ENCODE measurements around the gene STARD13.
A peak's percentile ranks its signal among the peaks of the same experiment; 100 is the strongest.

STARD13 gene

GRCh38 chr13:33146843-33147611 lies 138.5 kb downstream of the STARD13 start:
- DNase-seq (ENCODE audit: low read depth): no peak

DNA sequence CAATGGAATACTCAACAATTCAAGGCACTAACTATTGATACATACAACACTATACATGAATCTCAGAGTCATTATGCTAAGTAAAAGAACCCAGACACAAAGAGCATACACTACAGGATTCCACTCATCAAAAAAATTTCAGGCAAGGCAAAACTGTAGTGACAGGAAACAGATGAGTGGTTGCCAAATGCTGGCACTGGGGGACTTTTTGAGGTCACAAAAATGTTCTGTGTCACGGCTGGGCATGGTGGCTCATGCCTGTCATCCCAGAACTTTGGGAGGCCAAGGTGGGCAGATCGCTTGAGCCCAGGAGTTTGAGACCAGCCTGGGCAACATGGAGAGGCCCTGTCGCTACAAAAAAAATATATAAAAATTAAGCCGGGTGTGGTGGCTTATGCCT lies 139.9 kb downstream of the STARD13 start:
- no peak for DNase-seq (ENCODE audit: low read depth)

GRCh38 chr13:33144358-33144784 lies 141.2 kb downstream of the STARD13 start:
- no peak for DNase-seq (ENCODE audit: low read depth)

DNA sequence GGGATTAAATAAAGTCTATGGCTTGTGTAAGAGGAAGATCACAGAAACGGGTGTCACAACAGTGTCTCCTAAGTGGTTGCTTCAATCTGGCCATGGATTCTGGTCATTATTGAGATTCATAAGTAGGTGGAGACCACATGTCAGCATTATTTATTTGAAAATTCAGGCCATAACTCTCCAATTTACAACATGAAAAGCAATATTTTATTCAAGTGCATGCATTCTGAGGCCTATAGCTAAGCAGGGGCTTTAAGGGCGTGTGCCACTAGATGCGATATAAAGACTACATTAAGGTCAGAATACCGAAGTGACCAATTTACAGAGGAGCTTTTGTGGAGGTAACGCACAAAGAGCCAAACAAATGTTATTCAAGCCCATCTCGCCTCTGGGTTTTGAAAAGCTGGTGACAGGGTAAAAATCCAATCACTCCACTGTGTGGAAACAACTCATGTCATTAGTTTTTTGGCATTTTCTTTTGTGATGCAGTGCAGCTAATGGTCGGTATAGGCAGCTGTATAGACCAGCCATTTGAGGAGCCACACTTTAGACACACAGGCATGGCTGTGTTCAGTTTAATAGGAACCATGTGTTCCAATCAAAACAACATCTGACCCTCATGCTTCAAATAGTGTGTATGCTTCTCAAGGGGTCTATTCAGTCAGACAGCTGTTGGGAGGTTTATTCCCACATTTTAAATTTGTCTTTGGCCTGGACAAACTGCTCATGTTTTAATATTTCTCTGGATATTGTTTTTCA lies 145.6 kb downstream of the STARD13 start:
- DNase-seq (ENCODE audit: low read depth): no peak

GRCh38 chr13:33139184-33139583 lies 146.4 kb downstream of the STARD13 start:
- DNase-seq (ENCODE audit: low read depth): no peak

DNA sequence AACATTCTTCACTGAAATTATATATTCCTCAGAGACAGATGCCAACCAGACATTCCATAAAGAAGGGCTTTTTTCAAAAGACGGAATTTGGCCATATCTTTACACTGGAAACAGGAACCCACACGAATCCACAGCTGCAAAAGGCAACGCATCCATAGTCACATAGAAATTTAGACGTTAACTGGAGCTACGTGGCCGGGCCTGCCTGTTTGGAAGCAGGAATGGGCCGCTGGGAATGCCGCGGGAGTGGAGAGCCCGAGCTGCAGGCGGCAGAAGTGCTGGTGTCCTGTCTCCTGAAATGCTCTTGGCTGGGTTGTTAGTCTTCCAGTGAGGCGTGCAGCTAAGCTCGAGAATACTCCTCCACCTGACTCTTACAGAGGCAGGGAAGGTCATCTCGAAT lies 147.1 kb downstream of the STARD13 start:
- DNase-seq (ENCODE audit: low read depth): no peak

GRCh38 chr13:33137721-33138120 lies 147.8 kb downstream of the STARD13 start:
- DNase-seq (ENCODE audit: low read depth): no peak

GRCh38 chr13:33135097-33135496 lies 150.5 kb downstream of the STARD13 start:
- DNase-seq (ENCODE audit: low read depth): no peak

DNA sequence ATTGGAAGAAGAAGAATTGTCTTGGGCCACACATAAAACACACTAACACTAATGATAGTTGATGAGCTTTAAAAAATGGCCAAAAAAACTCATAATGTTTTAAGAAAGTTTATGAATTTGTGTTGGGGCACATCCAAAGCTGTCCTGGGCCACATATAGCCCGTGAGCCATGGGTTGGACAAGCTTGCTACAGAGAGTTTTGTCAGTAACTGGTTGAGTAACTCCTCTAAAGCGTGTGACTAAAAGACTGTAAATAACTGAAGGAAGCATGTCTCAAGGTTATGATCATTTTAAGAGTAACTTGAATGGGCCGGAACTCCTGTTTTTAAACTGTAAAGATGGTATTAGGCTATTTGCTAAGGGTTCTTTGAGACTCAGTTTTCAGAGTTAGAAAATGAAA lies 151.3 kb downstream of the STARD13 start:
- no peak for DNase-seq (ENCODE audit: low read depth)

DNA sequence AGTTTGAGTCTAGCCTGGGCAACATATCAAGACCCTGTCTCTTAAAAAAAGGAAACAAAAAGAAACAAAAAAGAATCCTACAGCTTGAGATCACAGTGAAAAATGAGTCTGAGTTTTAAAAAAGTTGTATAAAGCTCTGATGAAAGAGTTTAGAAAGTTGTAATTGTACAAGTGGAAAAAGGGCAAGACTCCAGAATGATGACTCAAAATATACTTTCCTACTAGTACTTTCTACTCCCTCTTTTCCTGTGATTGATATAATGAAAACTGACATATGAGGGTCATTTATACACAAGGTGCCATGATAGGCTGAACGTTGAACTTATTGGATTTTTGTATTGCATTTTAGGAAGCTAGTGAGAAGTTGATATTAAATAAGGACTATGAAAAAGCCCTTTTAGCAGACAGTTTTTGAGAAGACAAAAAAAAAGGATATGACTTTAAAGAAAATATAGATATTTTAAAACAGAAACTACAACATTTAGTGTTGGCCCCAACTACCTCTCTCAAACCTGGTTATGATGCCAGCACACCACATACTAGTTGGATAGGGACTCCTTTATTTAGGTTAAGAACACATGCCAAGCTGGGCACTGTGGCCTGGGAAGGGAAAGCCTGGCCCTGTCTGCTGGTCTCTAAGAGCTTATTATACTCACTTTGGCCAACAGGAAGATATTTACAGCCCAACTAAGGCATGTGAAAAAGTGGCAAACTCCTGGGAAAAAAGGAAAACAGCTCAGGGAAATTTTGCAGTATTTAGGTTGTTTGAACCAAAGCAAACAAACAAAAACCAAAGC lies 152.7 kb downstream of the STARD13 start:
- DNase-seq (ENCODE audit: low read depth): no peak

GRCh38 chr13:33129886-33130285 lies 155.7 kb downstream of the STARD13 start:
- no peak for DNase-seq (ENCODE audit: low read depth)

GRCh38 chr13:33129094-33129832 lies 156.3 kb downstream of the STARD13 start:
- no peak for DNase-seq (ENCODE audit: low read depth)

DNA sequence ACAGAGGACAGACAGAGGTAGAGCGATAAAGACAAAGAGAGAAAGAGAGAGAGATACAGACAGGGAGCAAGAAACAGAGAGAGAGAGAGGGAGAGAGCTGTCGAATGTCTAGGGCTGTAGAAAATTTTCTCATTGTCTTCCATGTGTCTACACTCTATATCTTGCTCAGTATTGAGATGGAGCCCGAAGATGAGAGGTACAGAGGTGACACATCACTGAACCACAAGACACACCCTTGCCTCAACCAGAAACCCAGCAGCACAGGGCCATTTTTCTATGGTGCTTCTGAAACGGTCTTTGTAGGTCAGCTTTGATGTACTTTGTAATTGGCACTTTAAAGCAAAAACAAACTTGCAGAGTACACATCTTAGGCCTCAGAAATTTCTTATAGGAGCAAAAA lies 157.4 kb downstream of the STARD13 start:
- DNase-seq (ENCODE audit: low read depth): peak; percentile 52

GRCh38 chr13:33127009-33127551 lies 158.5 kb downstream of the STARD13 start:
- DNase-seq (ENCODE audit: low read depth): peak; percentile 26

DNA sequence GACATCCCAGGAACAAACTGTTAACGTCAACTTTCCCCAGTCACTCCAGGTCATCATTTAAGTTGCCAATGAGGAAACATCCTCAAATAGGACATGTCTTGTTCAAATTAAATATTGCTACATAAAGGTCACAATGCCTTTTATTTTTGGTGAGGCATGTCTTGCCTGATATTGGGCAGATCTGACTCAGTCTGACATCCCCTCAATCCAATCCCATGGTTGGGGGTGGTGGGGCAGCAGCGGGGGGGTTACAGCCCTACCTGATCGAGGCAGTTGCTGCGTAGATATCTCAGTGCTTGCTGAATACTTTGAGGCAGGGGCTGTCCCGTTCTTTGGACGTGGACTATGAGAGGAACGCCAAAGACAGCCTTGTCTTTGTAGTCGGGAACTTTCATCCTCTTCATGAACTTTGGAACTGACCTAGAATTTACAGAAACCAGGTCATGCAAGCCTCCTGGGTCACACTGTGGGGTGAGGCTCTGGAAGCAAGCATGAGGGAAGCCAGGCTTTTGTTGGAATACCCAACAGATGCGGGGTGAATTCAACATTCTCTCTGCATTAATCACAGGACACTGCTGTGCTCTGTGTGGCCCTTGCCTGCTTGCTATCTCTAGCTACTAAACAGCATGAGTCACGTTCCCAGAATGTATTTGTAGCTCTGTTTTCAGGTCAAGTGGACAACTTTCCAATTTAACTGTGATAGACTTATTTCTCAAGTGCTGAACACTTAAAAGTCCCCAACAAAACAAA lies 159.6 kb downstream of the STARD13 start:
- peak; percentile 98 for DNase-seq (ENCODE audit: low read depth)

- DNase-seq (ENCODE audit: low read depth): peak; percentile 52
These were observed 162.3 kb downstream of the STARD13 start for GRCh38 chr13:33123066-33123859.

GRCh38 chr13:33119856-33120543 lies 165.6 kb downstream of the STARD13 start:
- DNase-seq (ENCODE audit: low read depth): peak; percentile 92

GRCh38 chr13:33119022-33119781 lies 166.4 kb downstream of the STARD13 start:
- DNase-seq (ENCODE audit: low read depth): no peak

All from ELR (cell line).